ENCODE data around the gene LRFN2. TPM values are rescaled to one million over a fixed set of nuclear protein-coding genes. Genes with fewer than 3 reads are reported as not detected.

The LRFN2 gene
- total and polyA plus RNA-seq, 2 of the 8 experiments (the other 6 are each of a cell fraction or from before 2014, with no cell fraction given), result 2.3 TPM

DNA sequence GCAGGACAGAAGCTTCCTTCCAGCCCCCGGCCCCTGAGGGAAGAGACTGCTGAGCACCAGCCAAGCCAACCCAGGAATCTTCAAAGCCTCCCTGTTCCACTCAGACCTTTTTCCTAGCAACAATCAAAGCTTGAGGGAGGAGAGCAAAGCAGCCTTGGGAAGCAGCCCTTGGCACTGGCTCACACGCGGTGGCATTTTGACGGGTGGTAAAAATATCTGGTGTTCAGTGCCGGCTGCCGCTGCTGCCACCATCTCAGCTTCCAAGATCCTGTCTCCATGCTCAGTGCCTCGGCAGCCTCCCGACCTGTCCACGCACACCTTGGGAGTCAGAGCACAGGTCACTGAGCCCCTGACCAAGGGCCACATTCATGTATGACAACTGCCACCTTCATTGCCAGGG is 170.1 kb downstream of the LRFN2 start:
- H4K91ac ChIP-seq (replicated peaks; ENCODE audit: insufficient read length, low read length), result peak overlapping the region; percentile 47
- H2AFZ ChIP-seq (ENCODE audit: low read length), result no peak overlapping the region
- no peak overlapping the region for H2AK5ac ChIP-seq (ENCODE audit: low read depth, low read length)
- peak overlapping the region; percentile 23 for H2BK20ac ChIP-seq (ENCODE audit: low read length)
- FAIRE-seq (no peak), DNase-seq (ENCODE audit: low read depth in 1 of 2, low spot score in 2 of 2) (no peak)
- peak overlapping the region; percentile 93; the same call in 1 of the 2 replicates for H2BK15ac ChIP-seq (ENCODE audit: low read length)
- H3K27me3 ChIP-seq (replicated peaks in 1 of 4; ENCODE audit: control insufficient read depth in 3 of 4, extremely low read depth in 1 of 4, insufficient read depth in 3 of 4, low read length in 3 of 4), result no peaks in the 10 kb centered on the region
- H3K4me3 ChIP-seq (ENCODE audit: extremely low read depth in 1 of 4, insufficient read depth in 2 of 4, low read depth in 3 of 4, low read length in 4 of 4), result no peak overlapping the region
- no peak overlapping the region for H3K9ac ChIP-seq (replicated peaks in 1 of 4; ENCODE audit: extremely low read depth in 1 of 4, low read depth in 3 of 4, low read length in 3 of 4)
- no peak overlapping the region for H3K4me2 ChIP-seq (ENCODE audit: insufficient read depth in 1 of 2, low read depth in 2 of 2, low read length in 2 of 2)
- no peak overlapping the region for H2BK120ac ChIP-seq (replicated peaks; ENCODE audit: low read depth, low read length)
- H3K4me1 ChIP-seq (replicated peaks in 1 of 4; ENCODE audit: control insufficient read depth in 3 of 4, insufficient read depth in 4 of 4, low read length in 3 of 4), result peaks cover 15 to 31% (median 21%) of the 10 kb centered on the region in 4 experiments
- TF ChIP-seq, protein P1, sequence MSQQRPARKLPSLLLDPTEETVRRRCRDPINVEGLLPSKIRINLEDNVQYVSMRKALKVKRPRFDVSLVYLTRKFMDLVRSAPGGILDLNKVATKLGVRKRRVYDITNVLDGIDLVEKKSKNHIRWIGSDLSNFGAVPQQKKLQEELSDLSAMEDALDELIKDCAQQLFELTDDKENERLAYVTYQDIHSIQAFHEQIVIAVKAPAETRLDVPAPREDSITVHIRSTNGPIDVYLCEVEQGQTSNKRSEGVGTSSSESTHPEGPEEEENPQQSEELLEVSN (IDR thresholded peaks at IDR 0.05), result no peak
- no peak for TF ChIP-seq PHF8 (conservative IDR thresholded peaks at IDR 0.05; ENCODE audit: low read depth, low read length)
- no peak for TF ChIP-seq RAD21 (IDR thresholded peaks at IDR 0.05 in 1 of 2, conservative IDR thresholded peaks at IDR 0.05 in 1 of 2; ENCODE audit: low read depth in 2 of 2, low read length in 2 of 2)
- TF ChIP-seq BACH1 (IDR thresholded peaks at IDR 0.05; ENCODE audit: low read length), result no peak
- no peak for TF ChIP-seq SRF (IDR thresholded peaks at IDR 0.05; ENCODE audit: low read depth, low read length)
- TF ChIP-seq POLR2A (IDR thresholded peaks at IDR 0.05; ENCODE audit: control extremely low read depth in 1 of 2, low read depth in 2 of 2, low read length in 2 of 2), result no peak
- no peak overlapping the region for H4K8ac ChIP-seq (ENCODE audit: extremely low read depth, insufficient read depth, low read length)
- H3K36me3 ChIP-seq (ENCODE audit: control insufficient read depth in 2 of 4, insufficient read depth in 4 of 4, low read length in 3 of 4), result no peaks in the 10 kb centered on the region
- H3K18ac ChIP-seq (ENCODE audit: extremely low read depth, low read length), result peak overlapping the region; percentile 44; the same call in 1 of the 2 replicates
- 86% methylated on average over 9 of the region's 9 CpGs; no CpG with 5 or more reads in 1 of the 2 experiments for WGBS, 2 experiments (ENCODE audit: extremely low coverage in 1 of 2, insufficient coverage in 1 of 2, insufficient read length in 1 of 2, insufficient replicate concordance in 2 of 2, low coverage in 1 of 2, low lambda C conversion rate in 2 of 2, missing lambda C conversion rate in 1 of 2)
- H3K14ac ChIP-seq (ENCODE audit: insufficient read length), result no peak overlapping the region
- peak overlapping the region; percentile 27 for H3K4ac ChIP-seq (replicated peaks; ENCODE audit: insufficient read length, low read depth, low read length)
- H3K23ac ChIP-seq (ENCODE audit: insufficient read length), result no peak overlapping the region
- H2BK5ac ChIP-seq (ENCODE audit: low read depth, low read length), result no peak overlapping the region
- POLR2A ChIA-PET (ENCODE audit: partially characterized antibody), result interaction anchor here (0.8 to 1.4 kb wide), 2 partner anchors 9 to 88 kb away, joined by 3 to 4 read pairs; no protein-coding TSS in a partner anchor
- H4K20me1 ChIP-seq (replicated peaks in 1 of 2; ENCODE audit: control insufficient read depth in 1 of 2, insufficient read depth in 2 of 2, low read length in 2 of 2), result no peaks in the 10 kb centered on the region
- H3K23me2 ChIP-seq (ENCODE audit: low read depth, low read length), result no peaks in the 10 kb centered on the region
- CTCF ChIA-PET (ENCODE audit: partially characterized antibody), result interaction anchor here (1.0 to 5.4 kb wide), 2 partner anchors 55 to 87 kb away, joined by 3 to 30 read pairs; no protein-coding TSS in a partner anchor
- no peak overlapping the region for H3K27ac ChIP-seq (ENCODE audit: low read depth, low read length)
- no peak overlapping the region for H4K5ac ChIP-seq (ENCODE audit: insufficient read length, low read depth, low read length)
- peak overlapping the region; percentile 44; the same call in 1 of the 2 replicates for H2BK12ac ChIP-seq (ENCODE audit: low read depth, low read length)
- no peaks in the 10 kb centered on the region for H3K79me1 ChIP-seq (ENCODE audit: low read depth, low read length)
- no peaks in the 10 kb centered on the region for H3K9me3 ChIP-seq (ENCODE audit: insufficient read depth in 2 of 2, low read depth in 1 of 2, low read length in 1 of 2)
- H3K56ac ChIP-seq (replicated peaks; ENCODE audit: insufficient read length, low read depth, low read length), result no peak overlapping the region
- H3K79me2 ChIP-seq (ENCODE audit: control insufficient read depth in 1 of 2, insufficient read depth in 2 of 2, low read length in 2 of 2), result no peaks in the 10 kb centered on the region

All from H1 (cell line).